GM12878 (cell line): ENCODE measurements around the gene PLAC1. TPM values are rescaled to one million over a fixed set of nuclear protein-coding genes. Genes with fewer than 3 reads are reported as not detected.

ENCODE experiments used
- ATAC-seq: fragments of 200-7000 bp; cut with Tn5 transposase; 3 replicates; pipeline ENCODE4 v1.9.1; 2020; ENCODE audit warnings: mild to moderate bottlenecking, moderate library complexity
- BruUV-seq: library from RNA; stranded (reverse); fragments of 400-500 nt; replicated peaks from 2 replicates; lab custom pipeline; 2021; lab: Mats Ljungman, UMichigan
- CTCF ChIA-PET: fragments of 300-600 bp; sonication (Branson Sonifier 250); formaldehyde crosslinking; extraction: SDS; loops from one replicate; lab custom pipeline; 2021; ENCODE audit warnings: inconsistent platforms; lab: Yijun Ruan, JAX
- POLR2A ChIA-PET: fragments of 350-600 bp; formaldehyde crosslinking; extraction: SDS; loops from one replicate; lab custom pipeline; 2021; ENCODE audit warnings: inconsistent platforms; lab: Charles Lee
- RAD21 ChIA-PET: fragments of 300-600 bp; sonication (Branson Sonifier 250); formaldehyde crosslinking; loops from one replicate; lab custom pipeline; 2023; ENCODE audit warnings: antibody characterized with exemption; ENCODE audit not compliant: unreplicated experiment; lab: Charles Lee
- SMC1A ChIA-PET: fragments of 300-600 bp; sonication (Branson Sonifier 250); formaldehyde crosslinking; loops from one replicate; lab custom pipeline; 2023; ENCODE audit not compliant: unreplicated experiment, uncharacterized antibody; lab: Charles Lee
- DNase-seq: peaks from one replicate; pipeline ENCODE4 v3.0.0-alpha.2; 2011; ENCODE audit warnings: low read depth, low spot score
- FAIRE-seq: peaks from 3 replicates; lab custom pipeline; 2011; peaks lifted over from hg19 to GRCh38; lab: Jason Lieb, UNC
- H2AFZ ChIP-seq: 2 replicates; pipeline ENCODE4 v1.6.0; 2011; ENCODE audit warnings: low read depth, low read length, control low read depth; ENCODE audit not compliant: control insufficient read depth
- H3K27ac ChIP-seq: 2 replicates; pipeline ENCODE4 v1.5.1; 2011; ENCODE audit warnings: control low read depth; ENCODE audit not compliant: control insufficient read depth, insufficient read depth
- H3K27me3 ChIP-seq, 2 experiments: replicated peaks in 1 of 2; 2 replicates each; pipeline versions ENCODE4 v1.6.0 to v1.6.1; 2011; ENCODE audit warnings: low read length in 1 of 2; ENCODE audit not compliant: control insufficient read depth in 2 of 2, insufficient read depth in 2 of 2
- H3K36me3 ChIP-seq, 2 experiments: 2 replicates each; pipeline ENCODE4 v1.5.1; 2011; ENCODE audit warnings: low read length in 1 of 2; ENCODE audit not compliant: control insufficient read depth in 2 of 2, insufficient read depth in 2 of 2
- H3K4me1 ChIP-seq: 2 replicates; pipeline ENCODE4 v1.6.1; 2011; ENCODE audit warnings: mild to moderate bottlenecking, low read length, moderate library complexity, mixed read lengths; ENCODE audit not compliant: control insufficient read depth, insufficient read depth
- H3K4me2 ChIP-seq: 2 replicates; pipeline ENCODE4 v1.6.0; 2011; ENCODE audit warnings: control low read depth; ENCODE audit not compliant: control insufficient read depth, insufficient read depth
- H3K4me3 ChIP-seq: fragments of 200-600 bp; sonication (generic); 2 replicates; pipeline ENCODE4 v1.5.1; 2016
- H3K79me2 ChIP-seq: 2 replicates; pipeline ENCODE4 v1.6.0; 2011; ENCODE audit warnings: low read length; ENCODE audit not compliant: control insufficient read depth, insufficient read depth
- H3K9ac ChIP-seq: 2 replicates; pipeline ENCODE4 v1.8.0; 2011; ENCODE audit warnings: low read length, control low read depth, mixed read lengths; ENCODE audit not compliant: control insufficient read depth, insufficient read depth
- H3K9me3 ChIP-seq: replicated peaks from 3 replicates; pipeline ENCODE4 v1.5.1; 2011; ENCODE audit warnings: mild to moderate bottlenecking, low read length; ENCODE audit not compliant: control insufficient read depth, insufficient read depth
- H4K20me1 ChIP-seq: 2 replicates; pipeline ENCODE4 v1.6.0; 2011; ENCODE audit not compliant: control insufficient read depth, insufficient read depth
- BACH1 ChIP-seq: fragments of 450-650 bp; IDR thresholded peaks from 2 replicates; pipeline ENCODE4 v1.6.1; 2017; ENCODE audit warnings: mild to moderate bottlenecking, borderline replicate concordance
- CBX5 ChIP-seq: sonication (generic); IDR thresholded peaks from 2 replicates; pipeline ENCODE4 v1.6.1; 2016; ENCODE audit warnings: low read depth, moderate library complexity, mild to moderate bottlenecking, inconsistent platforms
- EED ChIP-seq: sonication (generic); IDR thresholded peaks from 2 replicates; pipeline ENCODE4 v1.6.1; 2016; ENCODE audit warnings: antibody characterized with exemption, low read depth
- FOXM1 ChIP-seq: IDR thresholded peaks from 2 replicates; pipeline ENCODE4 v1.6.1; 2012; ENCODE audit warnings: low read depth, mild to moderate bottlenecking, inconsistent platforms, low read length, moderate library complexity
- GABPA ChIP-seq: IDR thresholded peaks from 2 replicates; pipeline ENCODE4 v1.6.1; 2014; ENCODE audit warnings: antibody characterized with exemption, low read depth, mild to moderate bottlenecking, inconsistent platforms
- IKZF2 ChIP-seq, 2 experiments: fragments of 450-650 bp; IDR thresholded peaks; 2 replicates each; pipeline ENCODE4 v1.6.1; 2017; ENCODE audit warnings: mild to moderate bottlenecking in 2 of 2, moderate library complexity in 2 of 2
- KDM1A ChIP-seq: fragments of 200-600 bp; sonication (generic); IDR thresholded peaks from 2 replicates; pipeline ENCODE4 v1.6.1; 2016; ENCODE audit warnings: borderline replicate concordance
- MEF2A ChIP-seq: IDR thresholded peaks from 2 replicates; pipeline ENCODE4 v1.6.1; 2011; ENCODE audit warnings: low read depth, mild to moderate bottlenecking, low read length, moderate library complexity; ENCODE audit not compliant: insufficient read depth
- NR2C2 ChIP-seq: IDR thresholded peaks from 2 replicates; pipeline ENCODE4 v1.6.1; 2011; ENCODE audit warnings: borderline replicate concordance, low read depth; ENCODE audit not compliant: control insufficient read depth, insufficient read length
- POLR2AphosphoS5 ChIP-seq: IDR thresholded peaks from 2 replicates; pipeline ENCODE4 v1.6.1; 2011; ENCODE audit warnings: mild to moderate bottlenecking, low read length, inconsistent platforms
- POU2F2 ChIP-seq: IDR thresholded peaks from 3 replicates; pipeline ENCODE4 v1.6.1; 2011; ENCODE audit warnings: low read depth, mild to moderate bottlenecking, low read length, borderline replicate concordance
- RAD51 ChIP-seq: fragments of 450-650 bp; IDR thresholded peaks from 2 replicates; pipeline ENCODE4 v1.6.1; 2016; ENCODE audit warnings: moderate library complexity, mild to moderate bottlenecking, inconsistent platforms
- SREBF1 ChIP-seq: IDR thresholded peaks from 2 replicates; pipeline ENCODE4 v1.6.1; 2012; ENCODE audit warnings: mild to moderate bottlenecking, low read length
- YBX1 ChIP-seq: fragments of 450-650 bp; IDR thresholded peaks from 2 replicates; pipeline ENCODE4 v1.6.1; 2016; ENCODE audit warnings: antibody characterized with exemption
- ZNF622 ChIP-seq: fragments of 450-650 bp; IDR thresholded peaks from 2 replicates; pipeline ENCODE4 v1.6.1; 2017; ENCODE audit warnings: mild to moderate bottlenecking, inconsistent platforms
- WGBS: methylation state at CpG from one replicate; pipeline ENCODE4 v1.1.6; 2016; ENCODE audit warnings: low lambda C conversion rate; ENCODE audit not compliant: insufficient replicate concordance, insufficient coverage; ENCODE audit errors: missing lambda C conversion rate; 5-methylcytosine and 5-hydroxymethylcytosine counted together
- in situ Hi-C: fragments of 300-500 bp; cut with MboI; formaldehyde crosslinking; loops from 9 replicates; pipeline ENCODE4 v1.14.3; 2018; ENCODE audit warnings: mixed read lengths
- intact Hi-C: fragments of 100-400 bp; cut with micrococcal nuclease; formaldehyde crosslinking; loops from one replicate; pipeline ENCODE4 v1.14.2; 2022; ENCODE audit not compliant: unreplicated experiment
- polyA plus RNA-seq, 11 experiments: library from polyadenylated mRNA; depleted of rRNA in 4 of 11; unstranded in 6 of 11; stranded (reverse) in 5 of 11; fragments of >200 nt; fragmentation: Nextera tagmentation in 4 of 11; fragmentation: Illumina TruSeq in 1 of 11; extraction: Ambion mirVana in 4 of 11; extraction: Trizol in 1 of 11; gene quantifications; 1 replicate in 1 of 11; 2 replicates in 10 of 11; pipeline versions ENCODE4 v1.2.1 to v1.2.3, GENCODE V29; 2011 to 2016; ENCODE audit warnings: inconsistent platforms in 2 of 11, missing spikeins in 2 of 11, low read depth in 1 of 11
- total RNA-seq, 4 experiments: library from RNA; depleted of rRNA in 3 of 4; stranded (reverse); fragments of >200 nt in 3 of 4; fragmentation: Illumina TruSeq in 1 of 4; extraction: Trizol in 1 of 4; gene quantifications; 2 replicates each; pipeline versions ENCODE4 v1.2.1 to v1.2.3, GENCODE V29; 2013 to 2021
- TF ChIP-seq, protein P1 (sequence below): fragments of 450-650 bp; IDR thresholded peaks from 2 replicates; pipeline ENCODE4 v1.6.1; 2017; ENCODE audit warnings: mild to moderate bottlenecking, moderate library complexity
- TF ChIP-seq, protein P2 (sequence below): IDR thresholded peaks from 2 replicates; pipeline ENCODE4 v1.6.1; 2011; ENCODE audit warnings: mild to moderate bottlenecking, low read depth, low read length, moderate library complexity; ENCODE audit not compliant: insufficient replicate concordance

Gene PLAC1
- total and polyA plus RNA-seq, 10 of the 15 experiments (the other 5 are each of a cell fraction or from before 2014, with no cell fraction given), result 0.05 to 0.42 (median 0.17) TPM; not detected in 5

DNA sequence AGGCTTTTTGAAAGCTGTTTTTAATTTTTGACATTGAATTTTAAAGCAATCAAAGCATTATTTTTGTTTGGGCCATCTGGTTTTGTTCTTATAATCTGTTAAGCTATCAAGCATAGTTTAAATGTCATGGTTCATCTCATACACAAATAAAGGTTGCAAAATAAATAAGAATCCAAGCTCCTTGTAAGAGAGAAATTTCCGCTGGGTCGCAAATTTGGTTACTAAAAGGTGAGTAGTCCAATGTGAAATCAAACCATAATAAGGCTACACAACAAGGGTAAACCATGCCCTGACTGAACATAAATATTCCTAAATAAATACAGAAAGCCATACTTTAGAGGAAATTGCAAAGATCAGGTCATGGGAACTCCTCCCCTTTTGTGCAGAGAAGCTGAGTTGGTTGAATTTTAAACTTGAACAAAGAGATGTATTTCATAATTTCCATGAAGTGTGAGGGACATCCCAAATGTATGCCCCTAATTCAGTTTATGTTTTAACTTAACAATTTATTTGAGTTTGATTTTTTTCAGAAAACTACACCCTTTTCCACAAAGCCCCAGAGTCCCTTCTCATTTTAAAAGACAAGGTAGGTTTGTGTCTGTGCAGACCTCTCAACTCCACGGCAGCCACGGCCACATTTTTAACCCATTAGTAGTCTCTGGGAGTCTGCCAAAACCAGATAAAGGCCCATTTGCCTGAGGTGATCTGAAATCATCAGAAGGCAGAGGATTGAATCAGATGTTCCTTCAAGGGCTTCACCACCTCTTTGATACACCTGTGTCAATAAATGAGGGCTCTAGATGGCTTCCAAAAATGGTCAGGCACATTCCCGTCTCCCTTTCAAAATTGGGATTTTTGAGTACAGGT, 85.2 kb downstream of the PLAC1 start:
- Histone ChIP-seq H3K4me3 (no peak overlapping the region), H3K4me1 (no peaks in the 10 kb centered on the region), H3K9ac (no peak overlapping the region), H3K79me2 (no peaks in the 10 kb centered on the region), H3K4me2 (no peak overlapping the region), H3K27me3 (no peaks in the 10 kb centered on the region), H3K27ac (no peak overlapping the region), H4K20me1 (no peaks in the 10 kb centered on the region), H3K9me3 (no peaks in the 10 kb centered on the region), H3K36me3 (no peaks in the 10 kb centered on the region), H2AFZ (no peak overlapping the region)
- intact Hi-C loops (no loop called here), in situ Hi-C loops (no loop called here)
- 37% methylated on average over 5 of the region's 5 CpGs for WGBS
- no peak for DNase-seq
- CTCF ChIA-PET, result interaction anchor here (0.8 kb wide), 1 partner anchor 10 kb away, joined by 3 read pairs; no protein-coding TSS in a partner anchor
- RAD21 ChIA-PET, result no interaction called here
- no peak for ATAC-seq
- SMC1A ChIA-PET, result interaction anchor here (0.8 kb wide), 1 partner anchor 12 kb away, joined by 3 read pairs; no protein-coding TSS in a partner anchor
- POLR2A ChIA-PET, result no interaction called here
- no peak for FAIRE-seq
- no TSS peak for BruUV-seq
- TF ChIP-seq EED (no peak), CBX5 (no peak), FOXM1 (no peak), MEF2A (no peak), ZNF622 (no peak), YBX1 (no peak), POLR2AphosphoS5 (no peak), IKZF2 (IDR thresholded peaks at IDR 0.05) (no peak), RAD51 (no peak), POU2F2 (no peak), NR2C2 (no peak), SREBF1 (no peak), BACH1 (no peak), KDM1A (no peak), GABPA (no peak)
- TF ChIP-seq, protein P1, sequence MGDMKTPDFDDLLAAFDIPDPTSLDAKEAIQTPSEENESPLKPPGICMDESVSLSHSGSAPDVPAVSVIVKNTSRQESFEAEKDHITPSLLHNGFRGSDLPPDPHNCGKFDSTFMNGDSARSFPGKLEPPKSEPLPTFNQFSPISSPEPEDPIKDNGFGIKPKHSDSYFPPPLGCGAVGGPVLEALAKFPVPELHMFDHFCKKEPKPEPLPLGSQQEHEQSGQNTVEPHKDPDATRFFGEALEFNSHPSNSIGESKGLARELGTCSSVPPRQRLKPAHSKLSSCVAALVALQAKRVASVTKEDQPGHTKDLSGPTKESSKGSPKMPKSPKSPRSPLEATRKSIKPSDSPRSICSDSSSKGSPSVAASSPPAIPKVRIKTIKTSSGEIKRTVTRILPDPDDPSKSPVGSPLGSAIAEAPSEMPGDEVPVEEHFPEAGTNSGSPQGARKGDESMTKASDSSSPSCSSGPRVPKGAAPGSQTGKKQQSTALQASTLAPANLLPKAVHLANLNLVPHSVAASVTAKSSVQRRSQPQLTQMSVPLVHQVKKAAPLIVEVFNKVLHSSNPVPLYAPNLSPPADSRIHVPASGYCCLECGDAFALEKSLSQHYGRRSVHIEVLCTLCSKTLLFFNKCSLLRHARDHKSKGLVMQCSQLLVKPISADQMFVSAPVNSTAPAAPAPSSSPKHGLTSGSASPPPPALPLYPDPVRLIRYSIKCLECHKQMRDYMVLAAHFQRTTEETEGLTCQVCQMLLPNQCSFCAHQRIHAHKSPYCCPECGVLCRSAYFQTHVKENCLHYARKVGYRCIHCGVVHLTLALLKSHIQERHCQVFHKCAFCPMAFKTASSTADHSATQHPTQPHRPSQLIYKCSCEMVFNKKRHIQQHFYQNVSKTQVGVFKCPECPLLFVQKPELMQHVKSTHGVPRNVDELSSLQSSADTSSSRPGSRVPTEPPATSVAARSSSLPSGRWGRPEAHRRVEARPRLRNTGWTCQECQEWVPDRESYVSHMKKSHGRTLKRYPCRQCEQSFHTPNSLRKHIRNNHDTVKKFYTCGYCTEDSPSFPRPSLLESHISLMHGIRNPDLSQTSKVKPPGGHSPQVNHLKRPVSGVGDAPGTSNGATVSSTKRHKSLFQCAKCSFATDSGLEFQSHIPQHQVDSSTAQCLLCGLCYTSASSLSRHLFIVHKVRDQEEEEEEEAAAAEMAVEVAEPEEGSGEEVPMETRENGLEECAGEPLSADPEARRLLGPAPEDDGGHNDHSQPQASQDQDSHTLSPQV, result no peak
- TF ChIP-seq, protein P2, sequence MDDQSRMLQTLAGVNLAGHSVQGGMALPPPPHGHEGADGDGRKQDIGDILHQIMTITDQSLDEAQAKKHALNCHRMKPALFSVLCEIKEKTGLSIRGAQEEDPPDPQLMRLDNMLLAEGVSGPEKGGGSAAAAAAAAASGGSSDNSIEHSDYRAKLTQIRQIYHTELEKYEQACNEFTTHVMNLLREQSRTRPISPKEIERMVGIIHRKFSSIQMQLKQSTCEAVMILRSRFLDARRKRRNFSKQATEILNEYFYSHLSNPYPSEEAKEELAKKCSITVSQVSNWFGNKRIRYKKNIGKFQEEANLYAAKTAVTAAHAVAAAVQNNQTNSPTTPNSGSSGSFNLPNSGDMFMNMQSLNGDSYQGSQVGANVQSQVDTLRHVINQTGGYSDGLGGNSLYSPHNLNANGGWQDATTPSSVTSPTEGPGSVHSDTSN, result no peak
